DND-41 (cell line): Measurements from ENCODE around the gene BASP1.

Source experiments
- ATAC-seq: fragments of 200-7000 bp; cut with Tn5 transposase; 3 replicates; pipeline ENCODE4 v1.9.1; 2021; ENCODE audit warnings: low read depth; ENCODE audit not compliant: insufficient read depth
- DNase-seq: peaks from one replicate; pipeline ENCODE4 v3.0.0-alpha.2; 2020
- H2AFZ ChIP-seq: 2 replicates; pipeline ENCODE4 v1.6.0; 2012; ENCODE audit warnings: low read depth, low read length
- H3K27ac ChIP-seq: 2 replicates; pipeline ENCODE4 v1.5.1; 2012; ENCODE audit warnings: low read length, inconsistent platforms
- H3K27me3 ChIP-seq: fragments of 200-600 bp; sonication (generic); 2 replicates; pipeline ENCODE4 v1.6.0; 2012; ENCODE audit warnings: low read length, mild to moderate bottlenecking, inconsistent platforms; ENCODE audit not compliant: insufficient read depth, poor library complexity
- H3K36me3 ChIP-seq: 2 replicates; pipeline ENCODE4 v1.5.1; 2012; ENCODE audit warnings: low read length, inconsistent platforms; ENCODE audit not compliant: insufficient read depth
- H3K4me1 ChIP-seq: 2 replicates; pipeline ENCODE4 v1.5.1; 2012; ENCODE audit warnings: mild to moderate bottlenecking, low read length; ENCODE audit not compliant: insufficient read depth
- H3K4me2 ChIP-seq: 2 replicates; pipeline ENCODE4 v1.6.0; 2012; ENCODE audit warnings: mild to moderate bottlenecking, moderate library complexity, low read length, inconsistent platforms; ENCODE audit not compliant: insufficient read depth
- H3K4me3 ChIP-seq, 2 experiments: fragments of 200-600 bp in 1 of 2; shearing (Covaris generic) in 1 of 2; 2 replicates each; pipeline ENCODE4 v1.5.1; 2012 to 2016; ENCODE audit warnings: inconsistent platforms in 2 of 2, low read length in 2 of 2, mild to moderate bottlenecking in 2 of 2, low read depth in 1 of 2, moderate library complexity in 1 of 2
- H3K79me2 ChIP-seq: 2 replicates; pipeline ENCODE4 v1.6.0; 2012; ENCODE audit warnings: low read length, inconsistent platforms; ENCODE audit not compliant: insufficient read depth
- H3K9ac ChIP-seq: 2 replicates; pipeline ENCODE4 v1.6.0; 2012; ENCODE audit warnings: low read depth, mild to moderate bottlenecking, inconsistent platforms, low read length, moderate library complexity
- H3K9me3 ChIP-seq: 2 replicates; pipeline ENCODE4 v1.5.1; 2012; ENCODE audit warnings: low read length, moderate library complexity, mild to moderate bottlenecking, inconsistent platforms; ENCODE audit not compliant: insufficient read depth, severe bottlenecking
- H4K20me1 ChIP-seq: 2 replicates; pipeline ENCODE4 v1.6.0; 2012; ENCODE audit warnings: low read length; ENCODE audit not compliant: insufficient read depth
- EZH2 ChIP-seq: IDR thresholded peaks from 3 replicates; pipeline ENCODE4 v1.6.1; 2012; ENCODE audit warnings: borderline replicate concordance, low read depth, mild to moderate bottlenecking, moderate library complexity, low read length, inconsistent platforms; ENCODE audit not compliant: severe bottlenecking
- TF ChIP-seq, protein P1 (sequence below): IDR thresholded peaks from 2 replicates; pipeline ENCODE4 v1.5.1; 2012; ENCODE audit warnings: borderline replicate concordance, low read length, moderate library complexity, mild to moderate bottlenecking; ENCODE audit not compliant: poor library complexity, severe bottlenecking; ENCODE audit errors: extremely low read depth

The BASP1 gene

GRCh38 chr5:17325770-17326599, 108.6 kb downstream of the BASP1 start:
- Histone ChIP-seq H3K36me3 (no peaks in the 10 kb centered on the region), H3K27me3 (no peaks in the 10 kb centered on the region), H2AFZ (no peak overlapping the region), H3K27ac (no peak overlapping the region), H3K4me3 (no peak overlapping the region), H3K4me2 (no peak overlapping the region), H3K79me2 (no peaks in the 10 kb centered on the region), H3K9me3 (no peaks in the 10 kb centered on the region), H3K9ac (no peak overlapping the region), H4K20me1 (no peaks in the 10 kb centered on the region), H3K4me1 (no peaks in the 10 kb centered on the region)
- DNase-seq: no peak
- TF ChIP-seq EZH2: no peak
- TF ChIP-seq, protein P1, sequence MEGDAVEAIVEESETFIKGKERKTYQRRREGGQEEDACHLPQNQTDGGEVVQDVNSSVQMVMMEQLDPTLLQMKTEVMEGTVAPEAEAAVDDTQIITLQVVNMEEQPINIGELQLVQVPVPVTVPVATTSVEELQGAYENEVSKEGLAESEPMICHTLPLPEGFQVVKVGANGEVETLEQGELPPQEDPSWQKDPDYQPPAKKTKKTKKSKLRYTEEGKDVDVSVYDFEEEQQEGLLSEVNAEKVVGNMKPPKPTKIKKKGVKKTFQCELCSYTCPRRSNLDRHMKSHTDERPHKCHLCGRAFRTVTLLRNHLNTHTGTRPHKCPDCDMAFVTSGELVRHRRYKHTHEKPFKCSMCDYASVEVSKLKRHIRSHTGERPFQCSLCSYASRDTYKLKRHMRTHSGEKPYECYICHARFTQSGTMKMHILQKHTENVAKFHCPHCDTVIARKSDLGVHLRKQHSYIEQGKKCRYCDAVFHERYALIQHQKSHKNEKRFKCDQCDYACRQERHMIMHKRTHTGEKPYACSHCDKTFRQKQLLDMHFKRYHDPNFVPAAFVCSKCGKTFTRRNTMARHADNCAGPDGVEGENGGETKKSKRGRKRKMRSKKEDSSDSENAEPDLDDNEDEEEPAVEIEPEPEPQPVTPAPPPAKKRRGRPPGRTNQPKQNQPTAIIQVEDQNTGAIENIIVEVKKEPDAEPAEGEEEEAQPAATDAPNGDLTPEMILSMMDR: no peak
- no peak for ATAC-seq
